ENCODE measurements around the gene ZBTB39. TPM values are rescaled to one million over a fixed set of nuclear protein-coding genes. Genes with fewer than 3 reads are reported as not detected.

The ZBTB39 gene
- total RNA-seq, 1 experiment from 2014 or later: 5.2 TPM

DNA sequence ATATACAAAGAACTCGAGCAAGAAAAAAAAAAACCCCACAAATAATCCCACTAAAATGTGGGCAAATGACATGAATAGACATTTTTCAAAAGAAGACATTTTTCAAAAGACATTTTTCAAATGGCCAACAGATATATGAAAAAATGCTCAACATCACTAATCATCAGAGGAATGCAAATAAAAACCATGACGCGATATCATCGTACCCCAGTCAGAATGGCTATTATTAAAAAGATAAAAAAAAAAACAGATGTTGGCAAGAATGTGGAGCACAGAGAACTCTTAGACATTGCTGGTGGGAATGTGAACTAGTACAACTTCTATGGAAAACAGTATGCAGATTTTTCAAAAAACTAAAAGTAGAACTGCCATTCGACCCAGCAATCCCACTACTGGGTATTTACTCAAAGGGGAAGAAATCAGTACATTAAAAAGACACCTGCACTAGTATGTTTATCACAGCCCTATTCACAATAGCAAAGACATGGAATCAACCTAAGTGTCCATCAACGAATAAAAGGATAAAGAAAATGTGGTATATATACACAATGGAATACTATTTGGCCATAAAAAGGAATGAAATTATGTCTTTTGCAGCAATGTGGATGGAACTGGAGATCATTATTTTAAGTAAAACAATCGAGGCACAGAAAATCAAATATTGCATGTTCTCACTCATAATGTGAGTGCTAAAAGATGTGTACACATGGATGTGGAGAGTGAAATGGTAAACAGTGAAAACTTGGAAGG lies 16.3 kb downstream of the ZBTB39 start:
- H3K4me3 Mint-ChIP-seq (ENCODE audit: unreplicated experiment): no peak overlapping the region
- no peaks in the 10 kb centered on the region for H3K9me3 Mint-ChIP-seq (ENCODE audit: unreplicated experiment)
- TF ChIP-seq, protein P1, sequence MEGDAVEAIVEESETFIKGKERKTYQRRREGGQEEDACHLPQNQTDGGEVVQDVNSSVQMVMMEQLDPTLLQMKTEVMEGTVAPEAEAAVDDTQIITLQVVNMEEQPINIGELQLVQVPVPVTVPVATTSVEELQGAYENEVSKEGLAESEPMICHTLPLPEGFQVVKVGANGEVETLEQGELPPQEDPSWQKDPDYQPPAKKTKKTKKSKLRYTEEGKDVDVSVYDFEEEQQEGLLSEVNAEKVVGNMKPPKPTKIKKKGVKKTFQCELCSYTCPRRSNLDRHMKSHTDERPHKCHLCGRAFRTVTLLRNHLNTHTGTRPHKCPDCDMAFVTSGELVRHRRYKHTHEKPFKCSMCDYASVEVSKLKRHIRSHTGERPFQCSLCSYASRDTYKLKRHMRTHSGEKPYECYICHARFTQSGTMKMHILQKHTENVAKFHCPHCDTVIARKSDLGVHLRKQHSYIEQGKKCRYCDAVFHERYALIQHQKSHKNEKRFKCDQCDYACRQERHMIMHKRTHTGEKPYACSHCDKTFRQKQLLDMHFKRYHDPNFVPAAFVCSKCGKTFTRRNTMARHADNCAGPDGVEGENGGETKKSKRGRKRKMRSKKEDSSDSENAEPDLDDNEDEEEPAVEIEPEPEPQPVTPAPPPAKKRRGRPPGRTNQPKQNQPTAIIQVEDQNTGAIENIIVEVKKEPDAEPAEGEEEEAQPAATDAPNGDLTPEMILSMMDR (IDR thresholded peaks at IDR 0.05; ENCODE audit: unreplicated experiment): no peak
- intact Hi-C loops (cut with micrococcal nuclease): loop anchor here (5.0 kb wide), 1 partner anchor 353 kb away; no protein-coding TSS in a partner anchor
- ChIA-PET POLR2A (no interaction called here), CTCF (interaction anchor here (0.6 to 1.6 kb wide), 4 partner anchors 122 to 230 kb away, joined by 3 to 6 read pairs (median 4); no protein-coding TSS in a partner anchor)
- H3K27me3 Mint-ChIP-seq (ENCODE audit: insufficient read depth, unreplicated experiment): no peaks in the 10 kb centered on the region
- H3K4me1 Mint-ChIP-seq (ENCODE audit: insufficient read depth, unreplicated experiment): peaks cover 20% of the 10 kb centered on the region
- H3K27ac Mint-ChIP-seq (ENCODE audit: low read depth, unreplicated experiment): no peak overlapping the region
- H3K36me3 Mint-ChIP-seq (ENCODE audit: insufficient read depth, unreplicated experiment): no peaks in the 10 kb centered on the region
- no peak for DNase-seq (ENCODE audit: unreplicated experiment)
- no TSS peak for BruUV-seq (replicated peaks)

GRCh38 chr12:56988207-56988739 lies 18.1 kb downstream of the ZBTB39 start:
- POLR2A ChIA-PET: interaction anchor here (0.7 to 3.6 kb wide), 8 partner anchors 88 to 552 kb away, joined by 3 to 38 read pairs (median 3); partner anchors contain the start of gene PTGES3
- no peak overlapping the region for H3K27ac Mint-ChIP-seq (ENCODE audit: low read depth, unreplicated experiment)

DNA sequence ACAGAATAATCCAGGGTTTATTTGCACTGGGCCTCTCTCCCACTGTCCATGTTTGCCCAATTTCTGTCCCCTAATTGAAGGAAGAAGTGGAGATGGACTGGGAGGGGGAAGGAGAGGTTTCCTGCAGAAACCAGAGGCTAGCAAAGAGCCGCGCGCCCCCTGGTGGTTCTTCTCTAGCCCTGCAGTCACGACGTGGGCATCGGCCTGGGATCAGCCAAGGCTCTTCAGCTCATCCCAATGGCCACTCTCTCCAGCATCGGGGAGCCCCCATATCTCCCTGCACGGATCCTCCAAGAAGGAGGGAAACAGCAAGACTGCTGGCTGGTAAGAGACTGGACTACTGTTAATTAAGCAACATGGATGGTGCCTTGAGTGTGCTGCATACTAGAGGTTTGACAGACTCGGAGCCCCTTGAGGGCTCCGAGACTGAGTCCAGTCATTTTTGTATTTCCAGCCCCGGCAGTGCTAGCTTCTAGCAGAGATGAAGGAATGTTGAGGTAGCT lies 18.7 kb downstream of the ZBTB39 start:
- H3K36me3 Mint-ChIP-seq (ENCODE audit: insufficient read depth, unreplicated experiment): no peaks in the 10 kb centered on the region
- CTCF ChIA-PET: interaction anchor here (0.6 to 4.4 kb wide), 38 partner anchors 10 to 438 kb away, joined by 3 to 212 read pairs (median 4); partner anchors contain the start of genes HSD17B6, RDH16 and ZBTB39

More at GRCh38 chr12:56988207-56988739, 18.1 kb downstream of the ZBTB39 start:
- no peak for DNase-seq (ENCODE audit: unreplicated experiment)
- intact Hi-C loops (cut with micrococcal nuclease): loop anchor here (5.0 kb wide), 1 partner anchor 351 kb away; no protein-coding TSS in a partner anchor
- Mint-ChIP-seq H3K4me3 (ENCODE audit: unreplicated experiment) (no peak overlapping the region), H3K27me3 (ENCODE audit: insufficient read depth, unreplicated experiment) (no peaks in the 10 kb centered on the region), H3K36me3 (ENCODE audit: insufficient read depth, unreplicated experiment) (no peaks in the 10 kb centered on the region), H3K4me1 (ENCODE audit: insufficient read depth, unreplicated experiment) (peaks cover 25% of the 10 kb centered on the region), H3K9me3 (ENCODE audit: unreplicated experiment) (no peaks in the 10 kb centered on the region)
- no TSS peak for BruUV-seq (replicated peaks)
- CTCF ChIA-PET: interaction anchor here (0.6 to 4.4 kb wide), 38 partner anchors 9 to 439 kb away, joined by 3 to 212 read pairs (median 4); partner anchors contain the start of genes HSD17B6, RDH16 and ZBTB39
- TF ChIP-seq, protein P1 (IDR thresholded peaks at IDR 0.05; ENCODE audit: unreplicated experiment): no peak

More for the DNA sequence above, 18.7 kb downstream of the ZBTB39 start:
- peak; percentile 84 for DNase-seq (ENCODE audit: unreplicated experiment)
- no TSS peak for BruUV-seq (replicated peaks)
- Mint-ChIP-seq H3K9me3 (ENCODE audit: unreplicated experiment) (no peaks in the 10 kb centered on the region), H3K27me3 (ENCODE audit: insufficient read depth, unreplicated experiment) (no peaks in the 10 kb centered on the region), H3K27ac (ENCODE audit: low read depth, unreplicated experiment) (no peak overlapping the region), H3K4me3 (ENCODE audit: unreplicated experiment) (no peak overlapping the region), H3K4me1 (ENCODE audit: insufficient read depth, unreplicated experiment) (peaks cover 25% of the 10 kb centered on the region)
- POLR2A ChIA-PET: interaction anchor here (0.7 to 3.6 kb wide), 7 partner anchors 30 to 552 kb away, joined by 3 to 38 read pairs (median 4); partner anchors contain the start of gene RDH16
- TF ChIP-seq, protein P1 (IDR thresholded peaks at IDR 0.05; ENCODE audit: unreplicated experiment): peak; percentile 89
- intact Hi-C loops (cut with micrococcal nuclease): loop anchor here (1.0 to 5.0 kb wide), 6 partner anchors 41 to 350 kb away; partner anchors contain the start of gene HSD17B6

Data from MCF 10A (cell line).